Measurements from ENCODE around the gene PRPH. TPM values are rescaled to one million over a fixed set of nuclear protein-coding genes. Genes with fewer than 3 reads are reported as not detected.
A peak's percentile ranks its signal among the peaks of the same experiment; 100 is the strongest.
"Not testable (repeated sequence)": the region's sequence is repeated elsewhere in the genome, so short reads cannot be mapped to it uniquely, and the experiment has no call there.

The PRPH gene
- total RNA-seq, 1 experiment from 2014 or later = 0.12 TPM

- DNase-seq (ENCODE audit: low read depth) = no peak
Measured at GRCh38 chr12:49276304-49277290, 18.4 kb upstream of the PRPH start.

- no peak for DNase-seq (ENCODE audit: low read depth)
Measured at GRCh38 chr12:49277466-49277865, 17.5 kb upstream of the PRPH start.

GRCh38 chr12:49279706-49280159 lies 15.2 kb upstream of the PRPH start:
- no peak for DNase-seq (ENCODE audit: low read depth)

GRCh38 chr12:49280545-49280944 lies 14.4 kb upstream of the PRPH start:
- not testable (repeated sequence) for DNase-seq (ENCODE audit: low read depth)

DNA sequence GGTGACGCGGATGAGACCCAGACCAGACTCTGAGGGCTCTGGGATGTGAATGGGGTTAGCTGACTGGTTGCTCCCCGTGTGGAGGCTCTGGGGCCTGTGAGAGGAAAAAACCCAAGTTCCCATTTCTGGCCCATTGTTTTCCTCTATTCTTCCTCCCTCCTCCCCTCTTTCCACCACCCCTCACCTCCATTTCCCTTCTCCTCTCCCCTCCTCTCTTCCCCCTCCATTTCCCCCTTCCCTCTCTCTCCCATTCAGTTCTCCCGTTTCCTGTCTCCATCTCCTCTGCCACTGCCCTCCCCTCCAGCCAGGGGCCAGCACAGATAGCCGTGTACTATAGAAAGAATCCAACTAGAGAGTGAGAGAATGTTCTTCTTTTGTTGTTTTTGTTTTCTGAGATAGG lies 12.6 kb upstream of the PRPH start:
- no peak for DNase-seq (ENCODE audit: low read depth)

GRCh38 chr12:49282740-49283375 lies 12.1 kb upstream of the PRPH start:
- DNase-seq (ENCODE audit: low read depth) = not testable (repeated sequence)

DNA sequence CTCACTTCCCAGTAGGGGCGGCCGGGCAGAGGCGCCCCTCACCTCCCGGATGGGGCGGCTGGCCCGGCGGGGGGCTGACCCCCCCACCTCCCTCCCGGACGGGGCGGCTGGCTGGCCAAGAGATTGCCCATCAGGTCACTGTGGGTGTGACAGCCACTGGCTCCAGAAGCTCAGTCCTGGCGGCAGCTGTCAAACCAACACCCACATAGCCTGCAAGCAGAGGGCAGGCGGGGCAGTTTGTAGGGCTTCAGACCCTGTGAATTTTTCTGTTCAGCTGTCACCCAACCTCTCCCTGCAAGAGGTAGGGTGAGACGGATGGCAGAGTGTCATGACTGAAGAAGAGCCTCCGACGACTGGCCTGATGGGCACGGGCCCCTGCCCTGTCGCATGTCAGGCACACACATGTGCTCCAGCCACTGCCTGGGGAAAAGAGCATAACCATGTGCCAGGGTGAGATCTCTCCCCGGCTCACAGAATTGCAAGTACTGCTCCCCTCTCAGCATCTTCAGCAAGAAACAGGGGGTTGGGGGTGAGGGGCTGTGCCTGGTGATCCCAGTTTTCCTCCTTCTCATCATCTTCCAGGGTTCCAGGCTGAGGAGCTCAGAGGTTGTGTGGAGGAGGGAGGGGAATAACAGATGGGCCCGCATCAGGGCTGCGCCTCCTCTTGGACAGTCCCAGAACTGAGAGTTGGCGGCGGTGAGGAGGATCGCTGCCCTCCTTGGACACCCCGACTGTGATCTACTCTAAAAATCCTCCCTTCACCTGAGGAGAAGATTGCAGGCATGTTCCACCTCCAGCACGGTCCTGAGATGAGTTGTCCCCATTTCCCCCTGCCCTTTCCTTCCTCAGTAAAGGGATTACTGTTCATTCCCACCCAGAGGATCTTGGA lies 11.2 kb upstream of the PRPH start:
- DNase-seq (ENCODE audit: low read depth) = no peak

GRCh38 chr12:49284672-49285071 lies 10.3 kb upstream of the PRPH start:
- DNase-seq (ENCODE audit: low read depth) = no peak

DNA sequence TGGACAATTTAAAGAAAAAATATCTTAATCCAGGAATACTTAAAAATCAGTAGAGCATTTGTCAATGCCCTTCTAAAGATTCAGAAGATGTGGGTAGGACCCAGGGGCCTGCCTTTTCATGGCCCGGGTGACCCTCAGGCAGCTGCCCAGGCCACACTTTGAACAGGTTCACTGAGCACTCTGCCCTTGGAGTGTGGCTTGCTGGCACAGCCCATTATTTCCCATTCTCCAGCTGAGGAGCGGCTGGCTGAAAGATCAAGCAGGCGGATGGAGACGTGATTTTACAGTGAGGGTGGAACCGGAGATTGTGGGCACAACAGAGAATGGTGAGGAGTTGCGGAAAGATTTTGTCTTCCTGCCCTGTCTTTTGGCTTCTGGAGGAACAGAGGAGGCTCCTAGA lies 7.1 kb upstream of the PRPH start:
- DNase-seq (ENCODE audit: low read depth) = no peak

DNA sequence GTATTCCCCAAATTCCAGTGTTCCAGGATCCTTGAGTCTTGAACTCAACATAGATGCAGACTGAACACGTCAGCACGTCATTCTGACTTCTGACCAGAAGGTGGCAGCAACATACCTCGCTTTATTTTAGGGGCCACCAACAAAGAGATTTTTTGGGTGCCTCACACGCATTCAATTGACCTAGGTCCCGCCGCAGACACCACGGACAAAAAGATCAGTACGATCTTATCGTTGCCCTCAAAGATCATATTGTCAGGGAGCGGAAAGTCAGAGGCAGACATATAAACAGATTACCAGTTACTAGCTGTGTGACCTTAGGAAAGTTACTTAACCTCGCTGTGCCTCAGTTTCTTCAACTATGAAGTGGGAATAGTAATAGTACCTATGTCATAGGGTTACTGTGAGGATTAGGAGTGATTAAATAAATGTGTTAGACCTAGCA lies 6.5 kb upstream of the PRPH start:
- peak; percentile 50 for DNase-seq (ENCODE audit: low read depth)

DNA sequence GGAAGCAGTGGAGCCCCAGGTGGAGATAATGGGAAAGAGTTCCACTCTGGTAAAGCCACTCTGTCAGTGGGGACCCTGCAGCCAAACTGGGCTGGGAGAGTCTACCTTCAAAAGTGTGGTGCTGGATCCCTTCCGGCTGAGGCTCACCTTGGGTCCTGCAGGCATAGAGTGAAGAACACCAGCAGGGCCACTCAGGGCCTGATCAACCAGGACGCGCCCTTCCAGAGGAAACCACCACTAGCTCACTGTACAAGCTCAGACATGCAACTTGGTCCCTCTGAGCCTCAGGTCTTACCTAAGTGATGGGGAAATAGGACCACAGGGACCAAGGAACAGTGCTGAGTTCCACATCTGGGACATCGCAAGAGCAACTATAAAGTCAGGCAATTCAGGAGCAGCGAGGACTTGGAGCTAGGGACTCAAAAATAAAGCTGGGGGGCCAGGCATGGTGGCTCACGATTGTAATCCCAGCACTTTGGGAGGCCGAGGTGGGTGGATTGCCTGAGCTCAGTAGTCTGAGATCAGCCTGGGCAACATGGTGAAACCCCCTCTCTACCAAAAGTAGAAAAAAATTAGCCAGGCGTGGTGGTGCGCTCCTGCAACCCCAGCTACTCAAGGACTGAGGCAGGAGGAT lies 5.9 kb upstream of the PRPH start:
- no peak for DNase-seq (ENCODE audit: low read depth)

GRCh38 chr12:49292729-49293055 lies 2.3 kb upstream of the PRPH start:
- DNase-seq (ENCODE audit: low read depth) = no peak

- no peak for DNase-seq (ENCODE audit: low read depth)
Measured at GRCh38 chr12:49293056-49293956, 1.6 kb upstream of the PRPH start.

DNA sequence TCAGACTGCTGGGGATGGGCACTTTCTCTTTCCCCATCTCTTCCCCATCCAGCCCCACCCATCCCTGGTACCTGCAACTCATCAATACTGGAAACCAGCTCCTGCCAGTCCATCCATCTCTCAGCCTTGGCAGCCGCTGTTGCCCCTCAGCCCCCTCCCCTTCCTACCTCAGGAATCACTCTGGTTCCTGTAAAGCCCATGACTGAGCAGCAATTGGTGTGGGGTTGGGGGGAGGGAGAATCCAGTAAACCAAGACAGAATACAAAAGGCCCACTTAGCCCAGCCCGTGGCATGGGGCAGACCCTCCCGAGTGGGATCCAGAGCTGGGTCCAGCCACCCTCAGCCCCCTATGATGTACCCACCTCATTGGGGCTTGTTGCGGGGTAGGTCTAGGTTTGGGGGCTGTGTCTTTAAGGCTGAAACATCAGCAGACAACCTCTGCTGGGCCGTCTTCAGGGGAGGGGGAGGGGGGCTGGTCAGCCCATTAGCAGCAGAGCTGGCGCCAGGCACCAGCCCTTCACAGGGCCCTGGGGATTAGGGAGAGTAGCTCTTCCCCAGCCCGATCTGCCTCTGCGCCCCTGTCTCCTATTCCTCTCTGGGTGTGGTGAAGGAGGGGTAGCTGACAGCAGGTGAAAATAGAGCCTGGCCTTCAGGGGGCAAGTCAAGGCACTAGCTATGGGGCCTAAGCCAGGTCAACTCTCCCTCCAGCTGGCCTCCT lies 702 bp upstream of the PRPH start:
- no peak for DNase-seq (ENCODE audit: low read depth)

DNA sequence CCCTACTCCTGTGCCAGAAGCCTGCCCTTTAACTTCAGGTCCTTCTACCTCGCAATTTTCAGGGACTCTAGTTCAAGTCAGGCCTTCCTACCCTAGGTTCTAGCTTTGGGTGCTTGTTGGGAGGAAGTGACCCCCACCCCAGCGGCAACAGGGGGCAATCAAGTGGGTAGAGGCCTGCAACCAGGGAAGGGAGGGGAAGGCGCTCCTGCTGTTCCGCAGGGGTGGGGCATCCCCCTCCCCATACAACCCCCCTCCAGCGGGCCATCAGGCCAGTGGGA lies 204 bp upstream of the PRPH start:
- no peak for DNase-seq (ENCODE audit: low read depth)

- DNase-seq (ENCODE audit: low read depth) = no peak
Measured at GRCh38 chr12:49296034-49296835, 1.3 kb downstream of the PRPH start.

DNA sequence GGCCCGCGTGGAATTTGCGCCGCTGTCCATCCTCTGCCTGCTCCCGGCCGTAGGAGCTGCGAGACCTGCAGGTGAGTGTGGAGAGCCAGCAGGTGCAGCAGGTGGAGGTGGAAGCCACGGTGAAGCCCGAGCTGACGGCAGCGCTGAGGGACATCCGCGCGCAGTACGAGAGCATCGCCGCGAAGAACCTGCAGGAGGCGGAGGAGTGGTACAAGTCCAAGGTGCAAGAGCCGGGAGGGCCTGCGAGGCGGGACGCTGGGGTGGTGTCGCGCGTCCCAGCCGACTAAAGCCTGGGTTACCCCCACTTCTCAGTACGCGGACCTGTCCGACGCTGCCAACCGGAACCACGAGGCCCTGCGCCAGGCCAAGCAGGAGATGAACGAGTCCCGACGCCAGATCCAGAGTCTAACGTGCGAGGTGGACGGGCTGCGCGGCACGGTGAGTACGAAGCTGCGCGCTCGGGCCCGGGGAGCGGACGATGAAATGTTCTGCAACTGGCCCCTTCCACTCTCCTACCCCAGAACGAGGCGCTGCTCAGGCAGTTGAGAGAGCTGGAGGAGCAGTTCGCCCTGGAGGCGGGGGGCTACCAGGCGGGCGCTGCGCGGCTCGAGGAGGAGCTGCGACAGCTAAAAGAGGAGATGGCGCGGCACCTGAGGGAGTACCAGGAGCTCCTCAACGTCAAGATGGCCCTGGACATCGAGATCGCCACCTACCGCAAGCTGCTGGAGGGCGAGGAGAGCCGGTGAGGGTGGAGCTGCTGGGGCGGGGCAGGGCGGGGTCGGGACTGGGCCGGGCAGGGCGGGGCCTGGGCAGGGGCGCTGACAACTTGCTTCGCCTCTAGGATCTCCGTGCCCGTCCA lies 2.1 kb downstream of the PRPH start:
- peak; percentile 56 for DNase-seq (ENCODE audit: low read depth)

- no peak for DNase-seq (ENCODE audit: low read depth)
Measured at GRCh38 chr12:49297695-49298060, 2.7 kb downstream of the PRPH start.
